GM12872 (cell line): ENCODE measurements around the gene RPLP2.

Source experiments
- TF ChIP-seq, protein P1 (sequence below): IDR thresholded peaks from 3 replicates; pipeline ENCODE4 v1.5.1; 2011; ENCODE audit warnings: low read depth, mild to moderate bottlenecking, low read length, moderate library complexity; ENCODE audit not compliant: insufficient read depth

The RPLP2 gene

DNA sequence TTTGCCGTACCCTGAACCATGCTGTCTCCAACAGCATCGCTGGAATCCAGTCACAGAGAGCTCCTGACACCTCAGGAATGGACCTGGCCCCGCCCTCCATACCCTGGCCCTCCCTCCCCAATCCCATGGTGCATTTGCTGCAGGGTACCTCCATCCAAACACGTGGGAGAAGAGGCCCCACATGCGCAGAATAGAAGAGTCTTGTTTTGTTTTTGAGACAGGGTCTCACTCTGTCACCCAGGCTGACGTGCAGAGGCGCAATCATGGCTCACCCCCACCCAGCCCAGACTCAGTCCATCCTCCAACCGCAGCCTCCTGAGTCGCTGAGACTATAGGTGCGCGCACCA lies 6.6 kb downstream of the RPLP2 start:
- TF ChIP-seq, protein P1, sequence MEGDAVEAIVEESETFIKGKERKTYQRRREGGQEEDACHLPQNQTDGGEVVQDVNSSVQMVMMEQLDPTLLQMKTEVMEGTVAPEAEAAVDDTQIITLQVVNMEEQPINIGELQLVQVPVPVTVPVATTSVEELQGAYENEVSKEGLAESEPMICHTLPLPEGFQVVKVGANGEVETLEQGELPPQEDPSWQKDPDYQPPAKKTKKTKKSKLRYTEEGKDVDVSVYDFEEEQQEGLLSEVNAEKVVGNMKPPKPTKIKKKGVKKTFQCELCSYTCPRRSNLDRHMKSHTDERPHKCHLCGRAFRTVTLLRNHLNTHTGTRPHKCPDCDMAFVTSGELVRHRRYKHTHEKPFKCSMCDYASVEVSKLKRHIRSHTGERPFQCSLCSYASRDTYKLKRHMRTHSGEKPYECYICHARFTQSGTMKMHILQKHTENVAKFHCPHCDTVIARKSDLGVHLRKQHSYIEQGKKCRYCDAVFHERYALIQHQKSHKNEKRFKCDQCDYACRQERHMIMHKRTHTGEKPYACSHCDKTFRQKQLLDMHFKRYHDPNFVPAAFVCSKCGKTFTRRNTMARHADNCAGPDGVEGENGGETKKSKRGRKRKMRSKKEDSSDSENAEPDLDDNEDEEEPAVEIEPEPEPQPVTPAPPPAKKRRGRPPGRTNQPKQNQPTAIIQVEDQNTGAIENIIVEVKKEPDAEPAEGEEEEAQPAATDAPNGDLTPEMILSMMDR: no peak

DNA sequence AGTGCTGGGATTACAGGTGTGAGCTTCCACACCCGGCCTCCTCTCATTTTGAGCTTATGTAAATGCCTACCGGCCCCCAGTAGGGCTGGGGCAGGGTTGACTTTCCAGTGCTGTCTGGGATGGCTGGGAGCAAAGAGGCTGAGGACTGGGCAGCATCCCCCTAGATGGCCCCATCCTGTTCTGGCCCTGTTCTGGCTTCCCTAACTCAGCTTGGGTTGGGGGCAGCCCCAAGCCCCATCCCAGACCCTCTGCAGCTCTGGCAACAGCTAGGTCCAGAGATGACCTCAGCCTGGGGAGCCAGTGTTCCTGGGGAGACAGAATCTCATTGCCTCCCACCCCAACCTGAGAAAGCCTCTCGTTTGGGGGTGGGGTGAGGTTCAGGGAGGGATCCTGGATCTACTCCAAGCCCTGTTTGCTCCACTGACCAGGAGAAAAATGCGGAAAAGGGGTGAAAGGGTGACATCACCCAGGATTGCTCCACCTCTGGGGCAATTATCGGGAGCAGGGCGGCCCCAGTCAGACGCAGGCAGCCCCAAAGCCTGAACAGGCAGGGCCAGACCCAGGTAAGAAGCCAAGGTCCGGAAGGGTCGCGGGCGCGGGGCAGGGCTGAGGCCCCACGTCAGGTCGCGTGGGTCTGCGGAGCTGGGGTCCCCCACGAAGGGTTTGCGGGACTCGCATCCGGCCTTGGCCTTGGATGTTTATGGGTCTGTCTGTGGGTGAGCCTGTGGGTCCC lies 8.8 kb downstream of the RPLP2 start, which contains the start of gene PNPLA2:
PNPLA2 (plus strand) TSS at position 519 of the 733 bp plus-strand sequence. CDS start 805 bp downstream, outside the sequence.
- TF ChIP-seq, protein P1: no peak

DNA sequence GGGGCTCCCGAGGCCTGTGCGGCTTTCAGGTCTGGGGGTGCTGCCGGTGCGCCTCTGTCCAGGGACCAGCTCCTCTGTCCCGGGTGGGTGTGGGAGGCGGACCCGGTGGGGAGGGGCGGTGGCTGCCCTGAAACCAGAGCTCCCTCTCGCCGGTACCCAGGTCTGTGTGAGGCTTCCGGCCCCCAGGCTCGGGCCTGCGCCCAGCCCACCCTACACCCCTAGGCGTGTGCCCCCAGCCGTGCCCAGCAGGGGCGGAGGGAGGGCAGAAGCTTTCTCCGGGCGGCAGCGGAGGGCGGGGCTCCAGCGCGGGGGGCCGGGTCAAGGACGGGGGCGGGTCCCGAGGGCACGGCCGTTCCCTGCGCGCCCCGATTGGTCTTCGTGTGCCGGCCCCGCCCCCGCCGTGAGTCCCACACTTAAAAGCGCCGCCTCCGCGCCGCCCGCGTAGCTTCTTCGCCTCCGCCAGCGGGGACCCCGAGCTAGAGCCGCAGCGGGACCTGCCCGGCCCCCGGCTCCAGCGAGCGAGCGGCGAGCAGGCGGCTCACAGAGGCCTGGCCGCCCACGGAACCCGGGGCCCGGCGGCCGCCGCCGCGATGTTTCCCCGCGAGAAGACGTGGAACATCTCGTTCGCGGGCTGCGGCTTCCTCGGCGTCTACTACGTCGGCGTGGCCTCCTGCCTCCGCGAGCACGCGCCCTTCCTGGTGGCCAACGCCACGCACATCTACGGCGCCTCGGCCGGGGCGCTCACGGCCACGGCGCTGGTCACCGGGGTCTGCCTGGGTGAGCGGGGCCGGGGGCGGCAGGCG lies 9.6 kb downstream of the RPLP2 start:
- TF ChIP-seq, protein P1: peak; percentile 26; the same call in 1 of the 3 replicates

DNA sequence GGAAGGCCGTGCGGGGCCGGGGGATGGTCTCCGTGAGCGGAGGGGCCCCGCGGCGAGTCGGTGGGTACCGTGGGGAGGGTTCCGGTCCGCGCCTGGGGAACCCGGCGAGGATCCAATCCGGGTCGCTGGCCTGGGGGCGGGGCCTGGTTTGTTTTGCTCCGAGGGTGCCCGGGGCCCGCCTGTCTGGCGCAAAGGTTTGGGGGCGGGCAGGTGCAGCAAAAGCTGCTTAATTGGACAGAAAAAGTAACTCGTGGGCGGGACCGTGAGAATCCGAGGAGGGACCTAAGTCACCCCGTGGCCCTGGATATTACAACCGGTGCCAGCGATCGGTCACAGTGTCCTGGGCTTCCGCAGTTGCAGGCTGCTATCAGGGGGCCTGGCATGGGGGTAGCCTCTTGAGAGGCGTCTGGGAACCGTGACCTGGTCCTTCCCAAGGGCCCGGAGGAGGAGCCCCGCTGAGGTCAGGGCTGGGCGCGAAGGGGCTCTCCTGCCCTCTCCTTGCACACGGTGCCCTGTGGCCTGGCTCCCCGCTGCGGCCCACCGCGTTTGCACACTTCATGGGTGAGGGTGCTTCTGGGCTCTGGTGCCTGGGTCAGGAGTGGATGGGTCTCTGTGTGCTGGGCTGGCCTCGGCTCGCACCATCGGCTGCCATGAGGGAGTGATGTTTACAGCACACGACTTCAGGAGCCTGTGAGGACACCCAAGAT lies 10.3 kb downstream of the RPLP2 start:
- TF ChIP-seq, protein P1: no peak

DNA sequence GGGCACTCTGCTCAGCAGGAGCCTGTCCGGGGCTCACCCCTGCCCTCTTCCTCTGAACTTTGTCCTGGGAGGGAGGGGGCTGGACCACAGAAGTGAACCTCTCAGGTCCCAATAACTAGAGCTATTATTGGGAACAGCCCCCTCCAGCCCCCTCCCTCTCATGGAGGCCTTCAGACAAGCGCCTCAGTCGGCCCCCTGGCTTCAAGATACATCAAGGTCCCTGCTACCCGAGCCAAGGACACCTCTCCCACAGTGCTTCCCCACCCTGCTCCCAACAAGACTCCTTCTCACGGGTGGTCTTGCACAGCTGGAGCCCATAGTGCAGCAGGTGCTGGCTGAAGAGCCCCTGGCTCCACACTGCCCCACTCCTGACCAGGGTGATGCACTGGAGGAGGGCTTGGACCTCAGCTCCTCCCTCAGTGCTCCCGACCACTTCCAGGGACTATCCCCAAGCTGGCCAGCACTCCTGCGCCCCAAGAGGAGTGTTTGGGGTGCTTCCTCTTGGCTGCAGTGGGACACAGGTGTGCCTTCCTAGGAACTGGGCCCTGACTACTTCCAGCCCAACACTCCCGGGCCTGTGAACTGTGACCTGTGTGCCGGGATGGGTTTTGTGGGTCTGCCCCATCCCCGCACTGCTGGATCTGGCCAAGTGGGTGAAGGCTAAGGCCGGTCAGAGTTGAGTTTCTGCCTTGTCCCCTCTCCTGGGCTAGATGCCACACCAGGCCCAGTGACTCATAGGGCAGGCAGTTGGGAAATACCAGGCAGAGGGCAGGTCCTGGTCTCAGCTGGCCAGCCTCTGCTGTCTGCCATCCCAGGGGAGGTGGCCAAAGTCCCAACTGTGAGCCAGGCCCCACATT lies 11.1 kb downstream of the RPLP2 start:
- TF ChIP-seq, protein P1: no peak

DNA sequence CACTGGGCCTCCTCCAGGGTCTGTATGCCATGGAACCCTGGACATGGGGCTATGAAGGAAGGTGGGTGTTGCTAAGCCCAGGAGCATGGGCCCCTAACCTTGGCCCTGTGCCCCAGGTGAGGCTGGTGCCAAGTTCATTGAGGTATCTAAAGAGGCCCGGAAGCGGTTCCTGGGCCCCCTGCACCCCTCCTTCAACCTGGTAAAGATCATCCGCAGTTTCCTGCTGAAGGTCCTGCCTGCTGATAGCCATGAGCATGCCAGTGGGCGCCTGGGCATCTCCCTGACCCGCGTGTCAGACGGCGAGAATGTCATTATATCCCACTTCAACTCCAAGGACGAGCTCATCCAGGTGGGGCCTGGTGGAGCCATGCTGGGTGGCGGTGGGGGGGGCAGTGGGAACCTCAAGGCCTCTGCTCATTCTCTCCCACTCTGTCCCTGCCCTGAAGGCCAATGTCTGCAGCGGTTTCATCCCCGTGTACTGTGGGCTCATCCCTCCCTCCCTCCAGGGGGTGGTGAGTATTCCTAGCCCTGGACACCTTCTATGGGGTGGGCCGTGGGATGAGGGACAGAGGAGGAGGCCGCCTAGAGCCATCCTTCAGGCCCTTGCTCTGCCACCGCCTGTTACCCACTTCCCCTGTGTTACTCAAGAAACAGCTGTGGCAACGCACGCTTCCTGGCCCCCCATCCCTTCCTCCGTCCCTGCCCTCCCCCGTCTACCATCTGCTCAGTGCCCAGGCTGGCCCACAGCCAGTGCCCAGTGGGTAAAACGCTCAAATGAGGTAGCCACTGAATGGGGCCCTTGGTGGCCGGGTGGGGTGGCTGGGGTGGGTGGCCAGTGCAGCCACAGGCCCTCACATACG lies 12.0 kb downstream of the RPLP2 start:
- TF ChIP-seq, protein P1: no peak
